ENCODE measurements around the gene TRIM2. TPM values are rescaled to one million over a fixed set of nuclear protein-coding genes. Genes with fewer than 3 reads are reported as not detected.

TRIM2 gene
- total RNA-seq, 2 donors from 2014 or later, result 31.3 to 42.0 TPM

GRCh38 chr4:153335665-153336064 lies 131.4 kb downstream of the TRIM2 start:
- DNase-seq (no peak), ATAC-seq (no peak)
- TF ChIP-seq CTCF (IDR thresholded peaks at IDR 0.05), result no peak
- TF ChIP-seq POLR2A (IDR thresholded peaks at IDR 0.05), result no peak
- WGBS, 2 donors, result 71 to 80% methylated on average over 4 of the region's 4 CpGs
- intact Hi-C loops (cut with DNase I), result no loop called here
- no peaks in the 10 kb centered on the region for H3K9me3 ChIP-seq
- H3K27me3 ChIP-seq, result no peaks in the 10 kb centered on the region
- H3K4me3 ChIP-seq, result no peak overlapping the region
- H3K36me3 ChIP-seq (replicated peaks in 1 of 2; ENCODE audit: insufficient read depth in 1 of 2, low read depth in 2 of 2), result peaks cover 0 to 4% of the 10 kb centered on the region in 2 donors
- no peak overlapping the region for H3K27ac ChIP-seq
- no peaks in the 10 kb centered on the region for H3K4me1 ChIP-seq

- DNase-seq (no peak), ATAC-seq (no peak)
- Histone ChIP-seq H3K27ac (no peak overlapping the region), H3K36me3 (replicated peaks in 1 of 2; ENCODE audit: insufficient read depth in 1 of 2, low read depth in 2 of 2) (no peaks in the 10 kb centered on the region), H3K9me3 (no peaks in the 10 kb centered on the region), H3K27me3 (no peaks in the 10 kb centered on the region), H3K4me1 (peaks cover 8% of the 10 kb centered on the region), H3K4me3 (no peak overlapping the region)
- intact Hi-C loops (cut with DNase I), result no loop called here
- WGBS, 2 donors, result 58 to 65% methylated on average over 4 of the region's 4 CpGs
- TF ChIP-seq CTCF (IDR thresholded peaks at IDR 0.05) (no peak), POLR2A (IDR thresholded peaks at IDR 0.05) (no peak)
Measured at GRCh38 chr4:153337686-153338085, 133.4 kb downstream of the TRIM2 start.

- Histone ChIP-seq H3K4me1 (peaks cover 22% of the 10 kb centered on the region), H3K27me3 (peaks cover 0 to 2% of the 10 kb centered on the region in 2 donors), H3K36me3 (replicated peaks in 1 of 2; ENCODE audit: insufficient read depth in 1 of 2, low read depth in 2 of 2) (no peaks in the 10 kb centered on the region), H3K27ac (peak overlapping the region in 1 of 4 donors; percentile 29), H3K9me3 (no peaks in the 10 kb centered on the region), H3K4me3 (no peak overlapping the region)
- peak; percentile 38 for ATAC-seq
- intact Hi-C loops (cut with DNase I), result loop anchor here (10.0 kb wide), 1 partner anchor 233 kb away; no protein-coding TSS in a partner anchor
- no peak for TF ChIP-seq CTCF (IDR thresholded peaks at IDR 0.05)
- no peak for TF ChIP-seq POLR2A (IDR thresholded peaks at IDR 0.05)
- WGBS, 2 donors, result 27 to 34% methylated on average over 5 of the region's 5 CpGs
- peak in 1 of 4 donors; percentile 7 for DNase-seq
Measured at GRCh38 chr4:153341575-153342090, 137.4 kb downstream of the TRIM2 start.

GRCh38 chr4:153342751-153343552 lies 138.7 kb downstream of the TRIM2 start:
- WGBS, 2 donors, result 74 to 81% methylated on average over 6 of the region's 6 CpGs
- H3K4me1 ChIP-seq, result peaks cover 22% of the 10 kb centered on the region
- H3K36me3 ChIP-seq (replicated peaks in 1 of 2; ENCODE audit: insufficient read depth in 1 of 2, low read depth in 2 of 2), result no peaks in the 10 kb centered on the region
- no peak overlapping the region for H3K27ac ChIP-seq
- no peak for TF ChIP-seq POLR2A (IDR thresholded peaks at IDR 0.05)
- TF ChIP-seq CTCF (IDR thresholded peaks at IDR 0.05), result no peak
- H3K4me3 ChIP-seq, result no peak overlapping the region
- no peak for DNase-seq
- H3K9me3 ChIP-seq, result no peaks in the 10 kb centered on the region
- peaks cover 0 to 3% of the 10 kb centered on the region in 2 donors for H3K27me3 ChIP-seq
- intact Hi-C loops (cut with DNase I), result loop anchor here (10.0 kb wide), 1 partner anchor 232 kb away; no protein-coding TSS in a partner anchor
- no peak for ATAC-seq

Data from body of pancreas (tissue), 4 donors.